Endometrium (tissue), 2 donors: ENCODE measurements around the gene SLC9C1.

Source experiments
- FAIRE-seq: peaks from 2 replicates; lab custom pipeline; 2012; peaks lifted over from hg19 to GRCh38; lab: Jason Lieb, UNC
- donor health status: control.
- donor health status: control.

The SLC9C1 gene

DNA sequence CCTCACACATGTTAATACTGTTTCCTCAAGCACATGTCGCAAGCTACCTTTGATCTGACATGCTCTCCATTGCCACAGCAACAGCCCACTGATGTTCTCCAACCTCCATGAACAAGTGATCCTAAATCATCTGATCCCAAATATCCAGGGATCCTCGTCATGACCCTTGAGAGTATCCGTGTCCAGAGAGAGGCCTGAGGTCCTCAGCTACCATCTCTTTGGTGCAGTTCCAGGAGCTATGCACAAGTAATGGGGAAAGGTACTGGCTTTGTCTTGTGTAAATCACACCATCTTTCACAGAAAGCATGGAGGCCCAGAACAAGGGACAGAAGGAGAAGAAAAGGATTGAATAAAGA, 163.4 kb downstream of the SLC9C1 start:
- no peak for FAIRE-seq

DNA sequence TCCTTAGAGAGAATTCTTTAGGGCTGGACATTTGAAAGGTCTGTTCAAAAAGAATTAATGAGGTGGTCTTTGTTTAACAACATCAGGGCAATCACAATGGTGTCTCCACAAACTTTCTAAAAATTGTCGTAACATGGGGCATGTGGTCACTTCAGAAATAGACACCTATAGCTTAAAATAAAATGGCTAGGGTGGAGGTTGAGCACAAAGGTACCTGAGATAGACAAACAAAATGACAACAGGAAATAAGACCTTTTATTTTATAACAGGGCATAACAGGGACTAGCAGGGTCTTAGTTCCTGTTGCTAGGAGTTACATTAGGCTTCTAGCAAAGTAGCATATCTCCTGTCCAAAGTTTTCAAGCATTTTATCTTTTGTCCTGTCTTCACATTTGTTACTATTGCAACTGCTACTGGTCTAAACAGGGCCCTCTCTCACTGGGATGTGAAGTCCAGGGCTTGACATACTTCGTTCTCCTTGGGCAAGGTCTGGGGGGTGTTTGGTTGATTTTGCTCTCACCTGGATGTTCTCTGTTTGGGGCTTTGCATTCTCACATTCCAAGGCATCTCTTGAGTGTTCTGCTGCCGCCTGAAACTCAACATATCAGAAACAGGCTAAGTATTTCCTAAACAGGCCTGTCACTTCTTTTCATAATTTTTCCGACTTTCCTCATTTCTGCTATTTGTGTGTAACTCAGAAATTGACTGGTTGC, 163.9 kb downstream of the SLC9C1 start:
- FAIRE-seq, result no peak

DNA sequence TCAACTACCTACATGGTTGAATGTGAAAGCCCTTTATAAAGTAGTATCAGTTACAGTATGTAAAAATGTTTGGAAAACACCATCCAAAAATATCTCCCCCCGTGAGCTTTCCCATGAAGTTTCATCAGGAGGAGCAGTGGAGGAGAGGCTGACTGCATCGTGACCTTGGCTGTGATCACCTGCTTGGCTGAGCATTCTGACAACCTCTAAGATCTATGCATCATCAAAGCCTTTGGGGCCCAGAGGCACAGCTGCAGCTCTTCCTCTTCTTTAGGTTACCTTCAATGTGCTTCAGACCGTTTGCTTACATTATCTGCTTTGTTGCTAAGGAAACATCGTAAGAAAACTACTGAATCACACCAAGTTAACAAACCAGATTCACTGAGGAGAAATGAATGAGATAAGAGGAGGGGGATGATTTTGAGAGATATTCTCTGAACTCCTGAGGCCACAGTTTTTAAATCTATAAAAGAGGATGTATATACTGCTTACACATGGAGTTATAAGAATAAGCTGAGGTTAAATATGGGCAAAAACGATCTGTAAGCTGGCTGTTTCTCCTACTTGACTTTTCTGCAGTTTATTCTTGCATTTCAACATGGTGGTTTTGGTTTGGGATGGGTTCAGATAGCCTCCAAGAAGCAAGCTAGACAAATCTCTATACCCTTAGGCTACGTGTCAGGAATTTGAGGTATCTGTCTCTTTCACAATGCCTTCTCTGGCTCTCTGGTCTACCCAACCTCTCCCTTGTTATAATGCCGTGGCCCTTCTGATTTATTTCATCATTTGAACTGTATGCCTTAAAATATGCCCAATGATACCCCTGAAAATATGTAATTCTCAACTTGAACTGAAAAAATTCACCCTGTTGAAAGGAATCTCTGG, 164.9 kb downstream of the SLC9C1 start:
- no peak for FAIRE-seq

DNA sequence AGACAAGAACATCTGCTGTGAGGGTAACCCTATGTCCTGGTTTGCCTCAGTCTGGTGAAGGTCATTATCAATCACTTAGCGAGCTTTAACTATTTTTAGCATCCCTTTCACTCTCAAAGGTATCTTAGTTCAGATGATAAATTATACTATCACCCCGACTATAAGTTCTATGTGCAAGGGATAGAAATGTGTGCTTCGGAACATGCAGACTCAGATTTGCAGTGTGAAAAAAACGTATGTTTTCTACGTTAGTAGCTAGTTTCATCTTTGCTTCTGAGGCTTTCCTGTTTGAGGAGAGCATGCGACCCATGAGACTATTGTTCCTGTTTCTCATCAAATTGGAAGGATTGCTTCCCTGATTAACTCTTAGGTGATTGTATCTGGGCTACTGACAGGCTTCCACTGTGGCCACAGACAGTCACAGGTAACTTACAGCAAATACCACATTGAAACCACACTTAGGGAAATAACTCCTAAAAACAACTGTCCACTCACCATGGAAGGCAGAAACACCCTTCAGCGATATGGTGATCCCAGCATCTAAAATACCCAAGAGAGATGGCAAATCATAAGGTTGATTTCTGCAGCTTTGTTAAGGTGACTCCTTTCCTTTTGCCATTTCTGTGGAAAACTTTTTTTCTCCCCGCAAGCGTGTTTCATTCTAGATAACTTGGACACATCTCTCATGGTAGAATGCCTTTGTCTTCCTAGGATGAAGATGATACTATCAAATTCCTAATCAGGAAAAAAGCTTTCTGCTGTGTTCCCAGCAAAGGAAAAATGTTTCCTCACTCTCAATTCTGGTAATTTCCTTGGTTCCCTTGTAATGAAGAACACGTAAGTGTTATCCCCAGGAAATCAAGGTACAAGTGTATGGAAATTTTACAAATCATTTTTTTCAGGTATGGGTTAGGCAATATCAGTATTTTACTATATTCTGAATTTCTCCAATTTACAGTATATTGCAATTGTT, 166.2 kb downstream of the SLC9C1 start:
- FAIRE-seq, result no peak

DNA sequence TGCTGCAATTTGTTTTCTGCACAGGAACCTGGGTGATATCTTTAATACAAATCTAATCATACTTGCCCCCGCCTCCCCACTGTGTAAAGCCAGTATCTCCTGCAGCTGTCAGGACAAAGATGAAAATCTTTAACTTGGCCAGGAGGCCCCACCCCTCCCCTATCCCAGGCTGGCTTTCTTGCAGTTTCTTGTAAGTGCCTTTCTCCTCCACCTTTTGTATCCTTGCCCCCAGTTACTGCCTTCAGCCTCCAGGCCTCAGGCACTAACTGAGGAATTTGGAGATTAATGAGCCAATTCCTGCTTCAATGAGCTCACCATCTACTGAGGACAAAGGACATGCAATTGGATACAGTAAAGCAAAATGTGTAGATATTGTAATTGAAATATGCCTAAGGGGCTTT, 167.5 kb downstream of the SLC9C1 start:
- FAIRE-seq, result no peak

DNA sequence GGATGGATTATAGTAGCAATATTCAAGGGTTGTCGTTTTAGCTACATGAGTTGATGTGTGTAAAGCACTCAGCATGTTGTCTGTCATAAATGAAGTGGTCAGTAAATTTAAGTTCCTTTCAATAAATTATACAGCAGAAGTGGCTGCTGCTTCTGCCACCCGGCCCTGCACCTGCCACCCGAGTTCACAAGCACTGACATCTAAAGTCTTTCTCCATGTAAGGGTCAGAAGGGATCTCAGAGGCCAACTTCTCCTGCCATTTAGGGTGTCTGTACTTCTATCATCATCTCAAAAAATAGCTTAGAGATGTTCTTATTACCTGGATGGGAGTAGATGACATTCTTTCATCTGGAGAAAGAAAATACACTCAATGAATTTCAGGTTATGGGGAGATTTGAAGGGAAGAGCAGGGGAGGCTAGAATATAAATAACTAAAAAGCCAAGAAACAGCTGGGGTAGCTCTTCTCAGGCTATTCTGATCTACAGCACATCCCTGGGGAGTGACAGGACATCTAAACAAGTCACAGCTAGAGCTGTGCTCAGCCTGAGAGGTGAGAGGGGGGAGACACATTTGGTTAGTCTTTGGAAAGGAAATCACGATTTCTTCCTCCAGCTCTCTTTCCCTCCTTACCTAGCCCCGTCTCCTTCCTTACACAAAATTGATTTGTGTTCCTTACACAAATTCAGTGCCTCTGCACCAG, 169.0 kb downstream of the SLC9C1 start:
- FAIRE-seq, result no peak

DNA sequence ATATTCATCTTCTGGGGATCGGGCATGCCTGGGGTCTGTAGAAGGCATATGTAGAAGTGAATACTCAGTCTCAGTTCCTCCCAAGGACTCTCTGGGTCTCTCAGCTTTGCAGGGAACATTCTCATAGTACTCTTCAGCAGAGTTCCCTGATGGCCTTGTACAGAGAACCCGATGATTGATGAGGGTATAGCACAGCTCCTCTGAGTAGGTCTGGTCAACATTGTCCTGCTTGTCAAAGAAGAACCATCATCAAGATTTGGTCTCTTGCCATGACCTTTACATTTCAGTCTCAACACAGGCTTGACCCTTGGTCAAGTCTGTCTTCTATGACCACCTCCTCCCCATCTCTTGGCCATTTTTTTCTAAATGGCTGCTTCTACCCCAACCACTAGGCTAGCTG, 170.5 kb downstream of the SLC9C1 start:
- FAIRE-seq, result no peak

DNA sequence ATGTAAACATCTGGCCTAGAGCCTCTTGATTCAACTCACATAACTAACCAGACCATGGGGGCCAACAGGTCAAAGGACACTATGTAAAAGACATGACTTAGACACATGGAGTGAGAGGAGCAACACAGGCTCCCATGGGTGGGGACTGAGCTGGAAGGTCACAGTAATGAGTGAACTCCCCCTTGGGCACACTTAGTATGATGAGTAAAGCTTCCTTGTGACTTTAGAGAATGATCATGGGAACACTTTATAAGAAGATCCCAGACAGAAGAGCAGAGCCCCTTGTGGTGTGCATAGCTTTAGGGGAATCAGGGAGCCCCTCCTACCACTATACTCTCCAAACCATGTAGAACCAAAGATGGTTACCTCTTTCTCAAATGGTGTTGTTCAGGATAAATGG, 171.1 kb downstream of the SLC9C1 start:
- FAIRE-seq, result no peak

DNA sequence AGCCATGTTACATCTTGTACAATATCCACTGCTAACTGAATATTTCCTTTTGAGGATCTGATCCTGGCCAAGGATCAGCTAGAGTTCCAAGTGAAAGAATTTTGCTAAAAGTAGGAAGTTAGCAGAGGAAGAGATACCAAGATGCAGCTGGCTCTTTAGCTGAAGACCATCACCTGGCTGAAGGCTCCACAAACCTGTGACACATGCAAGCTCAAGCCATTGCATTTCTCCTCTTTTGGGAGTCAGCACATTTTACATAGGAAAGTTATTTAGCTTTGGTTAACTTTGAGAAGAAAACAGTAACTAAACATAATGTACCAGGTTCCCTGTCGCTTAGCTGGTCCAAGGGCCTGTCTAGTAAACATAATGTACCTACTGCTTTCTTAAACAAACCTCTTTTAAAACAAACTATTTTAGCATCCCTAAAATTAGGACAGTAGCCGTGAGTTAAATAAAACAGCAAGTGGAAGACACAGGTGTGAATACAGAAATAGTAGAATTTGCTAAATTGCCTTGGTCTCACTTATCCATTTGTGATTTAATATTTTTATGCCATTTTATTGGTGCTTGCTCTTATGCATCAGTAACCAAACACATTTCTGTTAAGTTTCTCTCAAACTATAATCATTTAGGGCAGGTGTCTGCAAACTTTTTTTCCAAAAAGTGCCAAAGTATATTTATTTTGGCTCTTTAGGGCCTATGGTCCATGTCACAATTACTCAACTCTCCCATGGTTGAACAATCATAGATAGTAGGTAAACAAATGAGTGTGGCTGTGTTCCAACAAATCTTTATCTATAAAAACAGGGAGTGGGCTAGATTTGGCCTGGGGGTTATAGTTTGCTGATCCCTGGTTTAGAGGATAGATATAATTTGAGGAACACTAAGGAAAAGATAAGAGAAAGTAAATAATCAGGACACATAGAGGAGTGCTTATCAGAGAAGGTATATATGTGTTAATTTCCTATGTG, 172.2 kb downstream of the SLC9C1 start:
- FAIRE-seq, result no peak

DNA sequence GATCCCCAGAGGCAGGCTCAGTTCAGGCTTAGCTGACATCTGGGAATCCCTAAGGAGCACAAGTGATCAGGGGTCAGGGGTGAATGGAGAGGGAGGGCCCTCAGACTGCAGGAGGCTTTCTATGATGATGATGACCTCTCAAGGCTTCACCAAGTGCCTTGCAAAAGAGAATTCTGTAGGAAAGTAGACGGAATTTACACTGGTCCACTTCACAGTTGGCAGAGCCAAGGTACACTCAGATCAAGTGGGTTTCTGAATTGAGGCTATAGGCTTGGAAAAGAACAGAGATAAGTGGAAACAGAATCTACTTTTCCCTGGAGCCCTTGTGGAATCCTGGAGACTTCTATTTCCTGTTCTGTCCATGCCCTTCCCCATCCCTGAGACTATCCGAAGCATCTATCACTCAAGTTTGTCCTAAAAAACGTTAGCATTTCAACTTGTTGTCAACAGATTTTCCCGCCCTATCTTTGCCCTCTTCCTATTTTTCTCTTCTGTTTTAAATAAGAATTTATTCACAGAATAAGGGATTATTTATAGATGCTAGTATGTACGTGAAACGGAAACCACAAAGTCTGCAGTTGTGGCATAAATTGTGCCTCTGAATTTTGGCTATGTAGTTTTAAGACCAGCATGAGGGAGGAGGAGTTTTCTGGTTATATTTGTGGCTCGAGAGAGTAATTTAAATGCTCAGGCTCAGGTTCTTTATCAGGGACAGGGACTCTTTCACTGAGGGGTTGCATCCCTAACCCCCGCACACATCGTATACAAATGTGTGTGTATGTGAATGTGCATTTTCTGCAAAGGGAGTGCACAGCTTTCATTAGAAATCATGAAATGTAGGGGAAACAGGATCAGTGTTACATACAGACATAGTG, 173.8 kb downstream of the SLC9C1 start:
- no peak for FAIRE-seq

DNA sequence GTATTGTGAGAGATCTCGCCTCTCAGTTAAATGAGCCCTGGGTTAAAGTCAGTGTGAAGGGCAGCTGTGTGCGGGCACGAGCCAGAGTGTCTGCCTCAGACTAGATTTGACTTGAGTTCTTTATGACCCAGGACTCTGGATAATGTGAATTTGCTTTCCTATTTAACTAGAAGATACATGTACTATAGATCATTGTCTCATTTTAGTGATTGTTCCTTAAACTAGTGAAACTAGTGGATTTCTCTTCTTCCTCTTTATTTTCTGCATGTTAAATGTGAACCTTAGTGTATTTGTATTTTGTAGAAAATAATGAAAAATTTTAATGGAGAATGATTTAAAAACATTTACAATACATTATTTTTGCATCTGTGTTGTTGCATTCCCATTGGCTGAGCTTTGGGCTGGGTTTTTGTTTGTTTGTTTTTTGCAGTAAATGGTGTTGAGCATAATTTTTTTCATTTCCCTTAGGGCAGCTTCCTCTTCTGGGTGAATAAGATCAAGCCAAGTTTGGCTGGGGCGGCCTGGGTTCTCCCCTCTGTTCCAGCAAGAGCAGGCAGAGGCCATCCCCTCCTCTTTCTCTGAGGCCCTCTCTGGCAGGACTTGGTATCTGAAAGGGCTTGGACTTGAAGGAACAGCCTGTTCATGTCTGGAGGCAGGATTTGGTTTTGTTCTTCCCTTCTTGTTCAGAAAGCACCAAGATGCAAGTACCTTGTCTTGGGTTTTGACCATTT, 176.0 kb downstream of the SLC9C1 start:
- FAIRE-seq, result no peak

DNA sequence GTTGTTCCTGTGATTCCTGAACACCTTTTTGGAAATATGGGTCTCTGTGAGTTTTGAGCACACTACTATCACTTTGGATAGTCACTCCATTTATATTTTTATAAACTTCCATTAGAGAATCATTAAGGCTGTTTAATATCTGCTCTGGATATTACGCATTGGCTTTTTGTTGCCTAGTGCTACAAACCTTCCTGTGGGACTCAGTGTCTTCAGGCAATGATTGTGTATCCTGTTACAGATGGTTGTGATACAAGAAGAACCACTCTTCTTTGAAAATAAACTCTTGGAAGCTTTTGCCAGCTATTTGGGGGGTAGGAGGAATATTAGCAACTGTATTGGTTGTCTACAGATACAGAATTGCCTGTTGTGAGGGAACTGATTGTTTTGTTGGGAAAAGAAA, 176.6 kb downstream of the SLC9C1 start:
- FAIRE-seq, result no peak

DNA sequence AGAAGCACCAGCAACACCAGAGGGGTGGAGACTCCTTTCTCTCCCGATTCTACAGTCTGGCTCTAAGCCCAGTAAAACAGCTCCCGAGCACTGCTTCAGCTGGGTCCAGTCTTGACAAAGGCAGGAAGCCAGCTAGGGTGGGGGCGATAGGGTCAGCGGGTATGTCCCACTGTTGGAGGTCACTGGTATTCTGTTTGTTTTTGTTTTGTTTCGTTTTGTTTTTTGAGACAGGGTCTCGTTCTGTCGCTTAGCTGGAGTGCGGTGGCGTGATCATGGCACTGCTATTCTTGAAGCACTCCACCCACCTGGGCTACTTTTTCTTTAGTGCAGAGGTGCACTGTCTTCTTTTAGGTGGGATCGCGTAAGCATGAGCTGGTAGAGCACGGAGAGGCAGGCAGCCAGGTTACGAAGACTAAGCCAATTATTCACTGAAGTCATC, 177.2 kb downstream of the SLC9C1 start:
- no peak for FAIRE-seq

DNA sequence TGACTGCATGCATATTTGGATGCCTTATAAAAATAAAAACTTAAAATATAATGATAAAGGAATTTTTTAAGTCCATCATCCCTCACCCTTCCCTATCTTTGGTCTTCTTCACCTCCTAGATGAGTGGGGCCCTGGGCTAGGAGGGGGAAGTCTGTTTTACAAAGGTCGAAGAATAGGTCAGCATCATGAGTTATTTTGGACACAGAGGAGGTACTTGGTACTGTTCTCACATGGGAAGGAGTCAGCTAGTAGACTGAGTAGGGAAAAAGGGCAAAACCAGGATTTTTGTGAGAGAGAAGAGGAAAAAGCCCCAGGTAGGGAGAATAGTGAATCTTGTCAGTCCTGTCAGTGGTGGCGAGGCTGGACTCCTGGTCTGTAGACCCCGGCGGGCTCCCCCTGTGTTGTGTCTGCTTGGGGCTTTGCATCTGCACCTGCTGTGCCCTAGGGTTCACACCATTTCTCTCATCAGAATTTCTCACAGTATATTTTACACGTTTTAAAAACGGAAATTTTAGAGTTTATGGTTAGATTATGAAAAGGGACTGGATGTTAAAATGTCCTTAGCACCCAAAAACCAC, 178.1 kb downstream of the SLC9C1 start:
- FAIRE-seq, result no peak

DNA sequence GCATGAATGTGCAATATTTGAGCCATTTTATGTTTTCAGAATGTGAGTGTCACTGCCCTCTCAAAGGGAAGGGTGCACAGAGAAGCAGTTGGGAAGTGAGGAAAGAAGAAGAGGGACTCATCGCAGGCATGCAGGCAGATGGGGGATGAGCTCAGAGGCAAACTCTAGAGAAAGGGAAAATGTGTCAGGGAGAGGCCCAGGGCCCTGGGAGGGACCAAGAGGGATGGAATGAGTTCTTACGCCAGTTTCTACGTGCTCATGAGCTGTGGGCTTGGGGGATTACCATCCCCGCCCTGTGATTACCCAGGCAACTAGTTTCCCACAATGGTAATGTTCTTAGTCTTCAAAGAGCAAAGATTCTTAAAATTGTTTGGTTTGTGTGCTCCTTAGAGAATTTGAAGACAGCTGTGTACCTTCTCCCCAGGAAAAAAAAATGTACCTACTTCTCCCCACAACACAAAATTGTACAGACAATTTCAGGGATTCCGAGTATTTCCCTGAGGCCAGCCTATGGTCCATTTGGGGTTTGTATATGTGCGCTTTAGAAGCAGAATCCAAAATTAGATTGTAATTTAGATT, 178.8 kb downstream of the SLC9C1 start:
- no peak for FAIRE-seq

DNA sequence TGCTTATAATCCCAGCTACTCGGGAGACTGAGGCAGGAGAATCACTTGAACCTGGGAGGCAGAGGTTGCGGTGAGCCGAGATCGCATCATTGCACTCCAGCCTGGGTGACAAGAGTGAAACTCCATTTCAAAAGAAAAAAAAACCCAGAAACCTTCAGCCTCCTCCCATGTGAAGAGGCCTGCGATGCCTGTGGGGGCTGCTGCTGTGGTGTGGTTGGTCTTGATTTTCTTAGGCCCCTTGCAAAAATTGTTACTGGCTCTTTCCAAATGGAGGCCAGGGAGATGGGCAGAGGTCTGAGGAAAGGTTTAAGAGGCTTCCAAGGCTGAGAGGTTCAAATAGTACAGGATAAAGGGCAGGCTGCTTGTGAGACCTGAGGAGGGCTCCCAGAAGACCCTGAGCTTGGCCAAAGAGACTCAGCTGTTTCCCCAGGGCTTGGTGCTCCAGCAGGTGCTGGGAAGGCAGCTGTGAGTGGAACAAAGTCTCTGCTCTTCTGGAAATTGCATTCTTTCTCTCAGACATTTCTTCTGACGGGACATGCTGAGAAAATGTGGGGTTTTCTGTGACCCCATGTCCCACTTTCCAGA, 179.3 kb downstream of the SLC9C1 start:
- no peak for FAIRE-seq

DNA sequence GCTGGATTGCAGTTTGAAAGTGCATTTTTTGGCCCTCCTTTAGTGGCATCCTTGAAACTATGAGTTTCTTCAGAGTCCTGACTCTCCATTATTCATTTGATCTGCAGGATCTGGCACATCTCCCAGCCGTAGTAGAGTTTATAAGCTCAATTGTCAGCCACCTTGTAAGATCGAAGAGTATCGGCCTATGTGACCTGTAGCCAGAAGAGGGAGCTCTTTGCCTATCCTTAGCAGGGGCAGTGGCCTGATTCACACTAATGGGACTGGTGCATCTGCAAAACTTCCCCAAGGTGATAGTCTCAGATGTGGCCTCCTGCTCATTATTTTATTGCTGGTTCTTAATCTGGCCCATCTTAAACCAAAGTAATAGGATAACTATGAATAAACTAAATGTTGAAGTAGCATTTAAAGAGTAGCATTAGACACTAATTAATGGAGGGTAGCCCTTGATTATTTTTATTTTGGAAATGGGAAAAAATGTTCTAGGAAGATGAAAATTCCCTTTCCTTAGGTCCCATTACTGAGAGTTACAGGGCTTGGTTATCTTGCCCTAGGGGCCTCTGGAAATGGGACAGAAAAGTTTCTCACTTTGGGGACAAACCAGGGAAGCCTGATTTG, 182.1 kb downstream of the SLC9C1 start:
- FAIRE-seq, result no peak
